ENCODE measurements around the gene GNB2. TPM values are rescaled to one million over a fixed set of nuclear protein-coding genes. Genes with fewer than 3 reads are reported as not detected.

The GNB2 gene
- total RNA-seq, 2 donors from 2014 or later, result 292 to 312 TPM

DNA sequence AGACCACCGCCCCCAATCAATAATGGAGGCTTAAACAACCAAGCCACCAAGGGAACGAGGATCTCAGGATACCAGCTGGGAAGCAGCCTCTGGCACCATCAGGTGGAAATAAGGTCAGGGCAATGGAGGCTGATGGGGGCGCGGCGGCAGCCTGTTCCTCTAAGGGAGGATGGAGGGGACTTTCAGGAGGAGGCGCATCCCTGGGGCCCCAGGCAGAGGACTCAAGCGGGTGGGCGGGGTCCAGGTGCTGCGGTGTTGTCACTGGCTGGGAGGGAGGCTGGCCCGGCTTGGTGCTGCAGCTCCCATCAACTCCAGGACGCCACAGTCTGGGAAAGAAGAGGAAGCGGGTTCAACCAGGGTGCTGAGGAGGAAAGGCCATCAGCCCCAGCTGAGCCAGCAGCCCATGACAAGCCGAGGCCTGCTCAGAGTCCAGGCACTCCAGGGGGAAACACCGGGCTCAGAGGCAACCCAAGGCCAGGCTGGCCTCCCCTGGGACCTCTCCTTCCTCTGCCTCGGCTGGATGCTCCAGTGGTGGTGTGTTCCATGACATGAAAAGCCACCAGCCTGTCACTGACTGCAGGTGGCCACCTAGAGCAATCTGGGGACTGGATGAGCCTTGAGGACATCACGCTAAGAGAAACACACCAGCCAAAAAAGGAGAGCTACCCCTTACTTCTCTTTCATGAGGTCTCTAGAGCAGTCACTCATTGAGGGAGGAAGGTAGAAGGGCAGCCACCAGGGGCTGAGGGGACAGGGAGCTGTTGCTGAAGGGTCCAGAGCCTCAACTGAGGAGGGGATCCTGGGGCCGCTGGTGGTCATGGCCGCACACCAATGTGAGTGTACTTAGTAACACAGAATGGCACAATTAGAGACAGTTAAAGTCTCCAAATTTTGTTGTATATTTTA lies 15.9 kb downstream of the GNB2 start:
- H3K27me3 ChIP-seq, result no peaks in the 10 kb centered on the region
- TF ChIP-seq, protein P1, sequence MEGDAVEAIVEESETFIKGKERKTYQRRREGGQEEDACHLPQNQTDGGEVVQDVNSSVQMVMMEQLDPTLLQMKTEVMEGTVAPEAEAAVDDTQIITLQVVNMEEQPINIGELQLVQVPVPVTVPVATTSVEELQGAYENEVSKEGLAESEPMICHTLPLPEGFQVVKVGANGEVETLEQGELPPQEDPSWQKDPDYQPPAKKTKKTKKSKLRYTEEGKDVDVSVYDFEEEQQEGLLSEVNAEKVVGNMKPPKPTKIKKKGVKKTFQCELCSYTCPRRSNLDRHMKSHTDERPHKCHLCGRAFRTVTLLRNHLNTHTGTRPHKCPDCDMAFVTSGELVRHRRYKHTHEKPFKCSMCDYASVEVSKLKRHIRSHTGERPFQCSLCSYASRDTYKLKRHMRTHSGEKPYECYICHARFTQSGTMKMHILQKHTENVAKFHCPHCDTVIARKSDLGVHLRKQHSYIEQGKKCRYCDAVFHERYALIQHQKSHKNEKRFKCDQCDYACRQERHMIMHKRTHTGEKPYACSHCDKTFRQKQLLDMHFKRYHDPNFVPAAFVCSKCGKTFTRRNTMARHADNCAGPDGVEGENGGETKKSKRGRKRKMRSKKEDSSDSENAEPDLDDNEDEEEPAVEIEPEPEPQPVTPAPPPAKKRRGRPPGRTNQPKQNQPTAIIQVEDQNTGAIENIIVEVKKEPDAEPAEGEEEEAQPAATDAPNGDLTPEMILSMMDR (IDR thresholded peaks at IDR 0.05), result no peak
- H3K9me3 ChIP-seq, result no peaks in the 10 kb centered on the region
- H3K4me1 ChIP-seq, result peaks cover 19% of the 10 kb centered on the region
- H3K9ac ChIP-seq (ENCODE audit: low read depth in 2 of 2, low read length in 2 of 2), result no peak overlapping the region
- DNase-seq, result no peak
- no peak overlapping the region for H3K27ac ChIP-seq
- intact Hi-C loops (cut with DNase I), result loop anchor here (5.0 kb wide), 1 partner anchor 222 kb away; no protein-coding TSS in a partner anchor
- no peak overlapping the region for H3K4me3 ChIP-seq
- H3K36me3 ChIP-seq, result peaks cover 10% of the 10 kb centered on the region

DNA sequence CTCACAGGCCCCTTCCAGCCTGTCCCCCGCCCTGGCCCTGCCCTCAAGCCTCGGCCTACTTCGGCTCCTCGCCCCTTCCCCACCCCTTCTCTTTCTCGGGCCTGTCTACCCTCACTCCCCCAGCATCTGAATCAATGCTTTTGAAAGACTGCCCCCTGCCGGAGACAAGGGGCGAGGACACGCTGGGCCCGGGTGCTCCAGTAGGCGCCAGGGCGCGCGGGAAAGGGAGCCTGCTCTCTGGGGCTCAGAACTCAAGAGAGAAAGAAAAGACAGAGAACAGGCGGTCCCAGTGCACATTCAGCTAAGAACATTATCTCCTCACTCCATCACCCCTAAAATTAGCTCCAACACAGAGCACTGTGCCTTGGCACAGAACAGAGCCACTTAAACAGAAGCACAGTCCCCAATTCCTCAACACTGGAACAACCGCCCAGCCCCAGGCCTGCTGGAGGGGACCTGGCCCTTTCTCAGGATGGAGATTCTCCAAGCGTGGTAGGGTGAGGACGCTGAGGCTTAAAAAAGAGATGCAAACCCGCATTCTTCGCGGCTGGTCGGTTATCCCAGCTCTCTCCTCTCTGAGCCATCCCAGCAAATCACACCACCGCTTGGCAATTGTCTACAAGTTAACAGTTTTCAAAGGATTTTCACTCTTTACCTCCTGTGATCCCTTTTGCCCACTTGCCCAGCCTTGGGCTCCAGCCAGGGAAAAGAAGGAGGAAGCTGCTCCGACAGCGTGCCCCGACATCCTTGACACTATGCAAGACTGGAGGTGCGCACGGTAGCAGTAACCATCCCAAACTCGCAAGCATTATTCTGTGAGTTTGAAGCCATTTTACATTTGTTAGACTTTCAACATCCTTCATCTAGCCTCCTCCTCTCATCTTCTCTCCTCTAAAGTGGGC lies 18.4 kb downstream of the GNB2 start:
- Histone ChIP-seq H3K4me1 (peaks cover 19% of the 10 kb centered on the region), H3K9ac (ENCODE audit: low read depth in 2 of 2, low read length in 2 of 2) (peak overlapping the region in 1 of 2 donors; percentile 66)
- intact Hi-C loops (cut with DNase I), result loop anchor here (1.0 to 5.0 kb wide), 2 partner anchors 128 to 225 kb away; no protein-coding TSS in a partner anchor

DNA sequence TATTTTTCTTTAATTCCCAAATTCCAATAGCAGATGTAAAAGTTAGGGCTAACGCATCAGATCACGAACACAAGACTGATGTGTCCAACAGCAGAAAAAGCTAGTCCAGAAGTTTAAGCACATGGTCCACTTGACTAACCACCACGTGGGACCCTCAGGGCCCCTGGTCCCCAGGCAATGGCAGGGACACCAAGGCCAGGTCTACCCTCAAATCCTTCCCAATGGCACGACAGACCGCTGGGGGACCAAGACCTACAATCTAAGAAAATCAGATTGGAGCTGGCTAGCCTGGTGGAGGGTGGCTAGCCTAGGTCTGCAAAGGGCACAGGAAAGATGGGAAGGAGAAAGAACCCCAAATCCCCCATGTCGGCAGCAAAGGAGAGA lies 19.0 kb downstream of the GNB2 start:
- Histone ChIP-seq H3K9ac (ENCODE audit: low read depth in 2 of 2, low read length in 2 of 2) (peak overlapping the region; percentile 66 to 78), H3K9me3 (no peaks in the 10 kb centered on the region), H3K27ac (no peak overlapping the region), H3K27me3 (no peaks in the 10 kb centered on the region), H3K4me1 (peaks cover 19% of the 10 kb centered on the region), H3K4me3 (peak overlapping the region; percentile 87), H3K36me3 (peaks cover 4% of the 10 kb centered on the region)
- intact Hi-C loops (cut with DNase I), result loop anchor here (5.0 kb wide), 1 partner anchor 225 kb away; no protein-coding TSS in a partner anchor
- TF ChIP-seq, protein P1 (IDR thresholded peaks at IDR 0.05), result no peak
- DNase-seq, result no peak

More for the DNA sequence above, 18.4 kb downstream of the GNB2 start:
- peaks cover 10% of the 10 kb centered on the region for H3K36me3 ChIP-seq
- TF ChIP-seq, protein P1 (IDR thresholded peaks at IDR 0.05), result peak; percentile 90
- peak; percentile 88 for DNase-seq
- H3K27me3 ChIP-seq, result no peaks in the 10 kb centered on the region
- H3K4me3 ChIP-seq, result peak overlapping the region; percentile 87
- H3K27ac ChIP-seq, result no peak overlapping the region
- H3K9me3 ChIP-seq, result no peaks in the 10 kb centered on the region

DNA sequence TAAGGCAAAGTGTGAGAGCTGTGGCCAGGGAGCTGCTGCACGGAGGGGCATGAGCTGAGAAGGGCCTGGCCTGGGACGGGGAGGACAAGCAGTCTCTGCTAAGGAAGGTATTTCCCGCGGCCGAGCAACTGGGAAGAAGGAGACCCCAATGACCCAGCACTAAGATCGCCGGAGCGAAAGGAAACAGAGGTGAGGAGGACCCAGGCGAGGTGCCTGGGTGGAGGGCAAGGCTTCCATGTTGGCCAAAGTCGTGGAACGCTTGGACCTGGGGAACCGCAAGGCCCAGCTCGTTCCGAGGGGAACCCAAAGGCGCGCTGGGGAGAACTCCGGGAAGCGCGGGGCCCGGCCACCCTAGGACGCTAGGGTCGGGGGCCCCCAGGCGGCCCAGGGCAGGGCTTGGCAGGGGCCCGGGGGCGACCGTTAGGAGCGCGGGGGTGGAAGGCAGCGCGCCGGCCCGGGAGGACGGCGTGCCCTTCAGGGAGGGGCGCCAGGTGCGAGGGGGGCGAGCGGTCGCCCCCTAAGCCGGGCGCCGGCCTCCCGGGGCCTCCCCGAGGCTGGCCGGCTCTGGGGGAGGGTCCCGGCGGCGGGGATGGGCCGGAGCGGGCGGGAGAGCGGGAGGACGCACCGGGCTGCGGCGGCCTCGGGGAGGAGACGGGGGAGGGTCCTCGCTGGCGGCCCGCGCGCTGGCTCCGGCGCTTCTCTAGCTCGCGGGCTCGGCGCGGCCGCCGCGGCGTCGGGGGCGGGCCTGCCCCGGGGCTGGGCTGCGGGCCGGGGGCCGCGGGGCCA lies 20.0 kb downstream of the GNB2 start:
- Histone ChIP-seq H3K36me3 (no peaks in the 10 kb centered on the region), H3K27ac (peak overlapping the region; percentile 62), H3K4me1 (peaks cover 19% of the 10 kb centered on the region), H3K9ac (ENCODE audit: low read depth in 2 of 2, low read length in 2 of 2) (peak overlapping the region; percentile 78 to 91), H3K4me3 (peak overlapping the region; percentile 87), H3K27me3 (no peaks in the 10 kb centered on the region), H3K9me3 (no peaks in the 10 kb centered on the region)
- DNase-seq, result no peak
- intact Hi-C loops (cut with DNase I), result loop anchor here (5.0 kb wide), 1 partner anchor 226 kb away; no protein-coding TSS in a partner anchor
- TF ChIP-seq, protein P1 (IDR thresholded peaks at IDR 0.05), result no peak
